ENCODE data around the gene ARVCF.

Gene ARVCF

DNA sequence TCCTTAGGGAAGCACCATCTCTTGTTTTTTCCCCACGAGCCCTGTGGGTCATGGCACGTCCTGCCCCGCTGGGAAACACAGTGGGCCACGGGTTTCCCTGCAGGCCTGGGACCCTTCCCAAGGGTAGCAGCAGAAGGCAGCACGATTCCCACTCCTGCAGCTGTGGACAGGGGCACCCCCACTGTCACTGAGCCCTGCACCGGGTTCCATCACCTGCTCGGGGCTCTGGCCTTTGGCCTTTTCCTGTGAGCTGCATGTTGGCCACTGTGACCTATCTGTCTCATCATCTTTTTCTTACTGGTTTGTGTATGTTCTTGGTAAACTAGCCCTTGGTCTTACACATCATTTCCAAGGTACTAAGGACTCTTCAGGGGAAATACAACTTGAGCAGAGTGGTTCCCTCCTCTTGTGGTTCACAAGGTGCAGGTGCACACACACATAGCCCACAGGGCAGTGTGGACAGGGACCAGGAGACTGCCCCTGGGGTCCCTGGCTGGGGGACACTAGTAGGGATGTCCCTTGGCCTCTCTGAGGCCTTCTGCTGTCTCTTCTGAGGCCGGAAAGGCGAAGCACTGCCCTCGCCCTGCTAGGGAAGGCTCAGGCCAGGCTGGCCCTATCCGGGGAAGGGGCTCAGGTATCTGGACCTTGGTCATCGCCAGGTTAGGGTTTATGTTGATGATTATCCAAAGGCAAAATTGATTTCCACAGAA lies 56.0 kb downstream of the ARVCF start:
- TF ChIP-seq, protein P1, sequence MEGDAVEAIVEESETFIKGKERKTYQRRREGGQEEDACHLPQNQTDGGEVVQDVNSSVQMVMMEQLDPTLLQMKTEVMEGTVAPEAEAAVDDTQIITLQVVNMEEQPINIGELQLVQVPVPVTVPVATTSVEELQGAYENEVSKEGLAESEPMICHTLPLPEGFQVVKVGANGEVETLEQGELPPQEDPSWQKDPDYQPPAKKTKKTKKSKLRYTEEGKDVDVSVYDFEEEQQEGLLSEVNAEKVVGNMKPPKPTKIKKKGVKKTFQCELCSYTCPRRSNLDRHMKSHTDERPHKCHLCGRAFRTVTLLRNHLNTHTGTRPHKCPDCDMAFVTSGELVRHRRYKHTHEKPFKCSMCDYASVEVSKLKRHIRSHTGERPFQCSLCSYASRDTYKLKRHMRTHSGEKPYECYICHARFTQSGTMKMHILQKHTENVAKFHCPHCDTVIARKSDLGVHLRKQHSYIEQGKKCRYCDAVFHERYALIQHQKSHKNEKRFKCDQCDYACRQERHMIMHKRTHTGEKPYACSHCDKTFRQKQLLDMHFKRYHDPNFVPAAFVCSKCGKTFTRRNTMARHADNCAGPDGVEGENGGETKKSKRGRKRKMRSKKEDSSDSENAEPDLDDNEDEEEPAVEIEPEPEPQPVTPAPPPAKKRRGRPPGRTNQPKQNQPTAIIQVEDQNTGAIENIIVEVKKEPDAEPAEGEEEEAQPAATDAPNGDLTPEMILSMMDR (IDR thresholded peaks at IDR 0.05; ENCODE audit: low read length, missing control alignments) = no peak

DNA sequence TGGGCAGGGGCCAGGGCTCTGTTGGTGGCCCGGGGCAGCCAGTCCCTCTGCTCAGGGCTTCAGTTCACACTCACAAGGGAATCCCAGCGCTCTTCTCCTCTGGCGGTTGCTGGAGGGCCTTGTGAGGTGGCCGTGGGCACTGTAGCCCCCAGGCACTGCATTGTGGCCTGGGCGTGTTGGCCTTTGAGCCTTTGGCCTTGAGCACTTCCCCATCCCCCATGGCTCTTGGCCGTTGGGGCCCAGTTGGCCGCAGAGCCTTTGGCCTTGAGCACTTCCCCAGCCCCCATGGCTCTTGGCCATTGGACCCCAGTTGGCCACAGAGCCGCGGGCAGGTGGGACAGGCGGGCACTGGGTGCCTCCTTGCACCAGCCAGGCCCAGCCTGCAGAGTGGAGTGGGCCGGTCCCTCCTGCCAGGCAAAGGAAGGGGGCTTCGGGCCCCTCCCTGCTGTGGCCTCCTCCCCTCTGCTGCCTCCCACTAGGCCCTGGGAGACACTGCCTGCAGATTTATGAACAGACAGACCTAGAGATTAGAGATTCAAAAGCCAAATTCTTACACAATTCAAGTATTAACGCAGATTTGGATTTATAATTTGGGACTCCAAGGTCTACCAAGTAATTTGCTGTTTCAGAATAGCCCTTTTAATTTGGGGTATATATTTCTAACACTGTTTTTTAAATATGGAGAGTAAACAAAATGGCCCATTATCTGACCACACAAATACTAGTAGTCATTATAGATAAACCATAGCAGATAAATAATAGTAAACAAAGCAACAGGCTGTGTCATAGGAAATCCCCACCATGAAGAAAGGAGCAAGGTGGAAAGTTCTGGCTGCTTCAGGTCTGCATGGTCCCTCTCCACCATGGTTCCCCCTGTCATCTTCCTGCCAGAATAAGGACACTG lies 56.8 kb downstream of the ARVCF start:
- no peak overlapping the region for H3K4me3 ChIP-seq (replicated peaks; ENCODE audit: low read depth, low read length)
- TF ChIP-seq, protein P1 (IDR thresholded peaks at IDR 0.05; ENCODE audit: low read length, missing control alignments) = no peak
- DNase-seq (ENCODE audit: low read depth) = no peak

More for the DNA sequence above, 56.0 kb downstream of the ARVCF start:
- no peak overlapping the region for H3K4me3 ChIP-seq (replicated peaks; ENCODE audit: low read depth, low read length)
- DNase-seq (ENCODE audit: low read depth) = no peak

DNA sequence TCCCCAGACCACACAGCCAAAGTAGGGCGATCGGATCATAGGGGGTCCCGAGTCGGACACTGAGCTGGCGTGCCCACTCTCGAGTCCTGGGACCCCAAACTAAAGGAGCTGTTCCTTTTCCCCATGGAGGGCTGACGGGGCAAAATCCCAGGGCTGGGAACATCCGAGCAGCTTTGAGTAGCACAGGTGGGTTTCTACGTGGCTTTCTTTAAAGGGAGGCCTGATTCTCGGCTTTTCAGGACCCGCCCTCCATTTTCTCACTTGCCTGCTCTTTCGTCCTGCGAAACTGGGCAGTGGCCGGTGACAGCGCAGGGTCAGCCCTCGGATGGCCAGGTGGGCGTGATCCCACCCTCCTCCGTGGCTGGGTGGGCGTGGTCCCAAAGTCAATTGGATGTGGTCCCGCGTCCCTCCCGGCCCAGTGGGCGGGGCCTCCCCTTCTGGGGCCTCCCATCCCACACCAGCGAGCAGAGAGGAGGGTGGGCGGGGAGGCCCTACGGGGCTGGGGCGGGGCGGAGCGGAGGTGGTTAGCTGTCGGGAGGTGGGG lies 57.5 kb downstream of the ARVCF start:
- peak; percentile 66 for DNase-seq (ENCODE audit: low read depth)
- TF ChIP-seq, protein P1 (IDR thresholded peaks at IDR 0.05; ENCODE audit: low read length, missing control alignments) = no peak
- peak overlapping the region; percentile 42 for H3K4me3 ChIP-seq (replicated peaks; ENCODE audit: low read depth, low read length)

DNA sequence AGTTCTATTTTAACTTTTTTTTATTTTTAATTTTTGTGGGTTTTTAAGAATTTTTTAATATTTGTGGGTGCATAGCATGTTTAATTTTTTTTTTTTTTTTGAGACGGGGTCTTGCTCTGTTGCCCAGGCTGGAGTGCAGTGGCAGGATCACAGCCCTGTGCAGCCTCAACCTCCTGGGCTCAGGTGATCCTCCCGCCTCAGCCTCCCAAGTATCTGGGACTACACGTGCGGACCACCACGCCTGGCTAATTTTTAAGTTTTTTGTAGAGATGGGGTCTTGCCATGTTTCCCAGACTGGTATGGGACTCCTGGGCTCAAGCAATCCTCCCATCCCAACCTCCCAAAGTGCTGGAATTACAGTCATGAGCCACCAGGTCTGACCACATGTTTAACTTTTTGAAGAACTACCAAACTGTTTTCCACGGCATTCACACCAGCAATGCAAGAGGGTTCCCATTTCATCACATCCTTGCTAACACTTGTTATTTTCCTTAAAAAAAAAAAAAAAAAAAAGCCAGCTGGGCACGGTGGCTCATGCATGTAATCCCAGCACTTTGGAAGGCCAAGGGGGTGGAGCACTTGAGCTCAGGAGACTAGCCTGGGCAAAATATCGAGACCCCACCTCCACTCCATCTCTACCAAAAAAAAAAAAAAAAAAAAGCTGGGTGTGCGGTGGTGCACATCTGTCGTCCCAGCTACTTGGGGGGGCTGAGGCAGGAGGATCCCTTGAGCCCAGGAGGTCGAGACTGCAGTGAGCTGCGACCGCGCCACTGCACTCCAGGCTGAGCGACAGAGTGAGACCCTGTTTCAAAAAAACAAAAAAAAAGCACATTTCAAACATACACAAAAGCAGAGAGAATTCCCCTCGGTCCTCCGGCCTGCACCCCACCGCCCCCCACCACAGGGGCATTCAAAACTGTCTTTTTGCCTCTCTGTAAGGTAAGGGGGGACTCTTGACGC lies 58.3 kb downstream of the ARVCF start:
- peak; percentile 29 for DNase-seq (ENCODE audit: low read depth)
- H3K4me3 ChIP-seq (replicated peaks; ENCODE audit: low read depth, low read length) = no peak overlapping the region
- TF ChIP-seq, protein P1 (IDR thresholded peaks at IDR 0.05; ENCODE audit: low read length, missing control alignments) = no peak

DNA sequence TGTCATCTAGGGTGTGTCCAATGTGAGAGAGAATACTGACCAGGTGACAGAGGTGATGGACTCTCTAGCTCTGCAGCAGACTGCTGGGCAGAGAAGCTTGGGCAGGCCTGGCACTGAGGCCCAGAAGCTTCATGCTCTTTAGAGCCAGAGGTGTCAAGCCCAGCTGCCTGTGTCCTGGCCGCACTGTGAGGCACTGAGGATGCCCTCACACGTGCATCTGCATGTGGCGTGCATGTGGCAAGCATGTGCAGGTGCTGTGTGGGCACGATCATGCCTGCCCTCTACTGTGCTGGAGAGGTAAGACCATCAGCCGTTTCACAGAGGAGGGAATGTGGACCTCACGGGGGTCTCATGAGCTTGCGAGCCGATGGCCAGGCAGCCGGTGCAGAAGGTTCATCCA lies 59.2 kb downstream of the ARVCF start:
- no peak overlapping the region for H3K4me3 ChIP-seq (replicated peaks; ENCODE audit: low read depth, low read length)
- TF ChIP-seq, protein P1 (IDR thresholded peaks at IDR 0.05; ENCODE audit: low read length, missing control alignments) = no peak
- DNase-seq (ENCODE audit: low read depth) = no peak
